ENCODE results near the gene NMUR2.

- no peak for TF ChIP-seq CTCF (IDR thresholded peaks at IDR 0.05)
- TF ChIP-seq POLR2A (IDR thresholded peaks at IDR 0.05) = no peak
These were observed 4.2 kb downstream of the NMUR2 start for GRCh38 chr5:152400846-152401245.

All from heart left ventricle (tissue), 13 donors.